Measurements from ENCODE around the gene CCDC142. TPM values are rescaled to one million over a fixed set of nuclear protein-coding genes. Genes with fewer than 3 reads are reported as not detected.
A peak's percentile ranks its signal among the peaks of the same experiment; 100 is the strongest.

The CCDC142 gene
- total and polyA plus RNA-seq, 8 donors = 4.9 to 14.0 (median 6.0) TPM

- ATAC-seq = peak; percentile 69 to 81 (median 74)
- 2 to 4% methylated on average over 60 to 75 of the region's 75 CpGs for WGBS, 2 donors
- H3K27me3 ChIP-seq = no peaks in the 10 kb centered on the region
- H3K27ac ChIP-seq = peak within 1 kb of the TSS; percentile 94 to 99 (median 98)
- DNase-seq = peak; percentile 78 to 91 (median 84)
- peak within 1 kb of the TSS; percentile 70 to 80 (median 74) for H3K4me3 ChIP-seq
- intact Hi-C loops (cut with DNase I) = no loop called here
- FAIRE-seq = no peak
- no peak for TF ChIP-seq CTCF (IDR thresholded peaks at IDR 0.05)
- no peaks in the 10 kb centered on the region for H3K36me3 ChIP-seq
- H3K4me1 ChIP-seq = peaks cover 0 to 22% (median 9%) of the 10 kb centered on the region in 3 donors
- no peaks in the 10 kb centered on the region for H3K9me3 ChIP-seq
Observed at GRCh38 chr2:74441690-74442482, 40.9 kb downstream of the CCDC142 start, which contains the start of gene RTKN. TSS of gene RTKN (minus strand) at chr2:74441937. CDS start at chr2:74441816, 121 bp downstream.

GRCh38 chr2:74441170-74441689 lies 41.6 kb downstream of the CCDC142 start:
- no peak for DNase-seq

GRCh38 chr2:74440378-74441169 lies 42.2 kb downstream of the CCDC142 start:
- peak; percentile 10 to 39 (median 25) for TF ChIP-seq CTCF (IDR thresholded peaks at IDR 0.05)
- H3K4me1 ChIP-seq = peaks cover 0 to 22% (median 9%) of the 10 kb centered on the region in 3 donors
- no peaks in the 10 kb centered on the region for H3K9me3 ChIP-seq
- H3K27me3 ChIP-seq = no peaks in the 10 kb centered on the region
- H3K36me3 ChIP-seq = no peaks in the 10 kb centered on the region
- 2 to 4% methylated on average over 42 to 45 of the region's 45 CpGs for WGBS, 2 donors
- H3K4me3 ChIP-seq = peak overlapping the region; percentile 70 to 80 (median 74)
- intact Hi-C loops (cut with DNase I) = no loop called here
- ATAC-seq (peak; percentile 81 to 91 (median 86)), DNase-seq (peak; percentile 87 to 95 (median 91)), FAIRE-seq (no peak)
- peak overlapping the region; percentile 94 to 99 (median 98) for H3K27ac ChIP-seq

More at GRCh38 chr2:74441170-74441689, 41.6 kb downstream of the CCDC142 start:
- Histone ChIP-seq H3K27ac (peak overlapping the region; percentile 94 to 99 (median 98)), H3K4me3 (peak overlapping the region; percentile 70 to 80 (median 74)), H3K9me3 (no peaks in the 10 kb centered on the region), H3K4me1 (peaks cover 0 to 22% (median 9%) of the 10 kb centered on the region in 3 donors), H3K36me3 (no peaks in the 10 kb centered on the region), H3K27me3 (no peaks in the 10 kb centered on the region)
- ATAC-seq (peak; percentile 8 to 34 (median 24)), FAIRE-seq (no peak)
- 5% methylated on average over 33 of the region's 33 CpGs for WGBS, 2 donors
- intact Hi-C loops (cut with DNase I) = no loop called here
- TF ChIP-seq CTCF (IDR thresholded peaks at IDR 0.05) = no peak

- Histone ChIP-seq H3K9me3 (no peaks in the 10 kb centered on the region), H3K4me3 (peak overlapping the region; percentile 70 to 80 (median 74)), H3K27me3 (no peaks in the 10 kb centered on the region), H3K36me3 (no peaks in the 10 kb centered on the region), H3K27ac (peak overlapping the region; percentile 94 to 99 (median 98)), H3K4me1 (peaks cover 0 to 22% (median 9%) of the 10 kb centered on the region in 3 donors)
- no peak for TF ChIP-seq CTCF (IDR thresholded peaks at IDR 0.05)
- ATAC-seq (peak in 2 of 4 donors; percentile 3 to 4), DNase-seq (peak in 3 of 6 donors; percentile 44 to 65 (median 52)), FAIRE-seq (no peak)
- intact Hi-C loops (cut with DNase I) = no loop called here
- 7% methylated on average over 12 to 14 of the region's 14 CpGs for WGBS, 2 donors
Observed at GRCh38 chr2:74439803-74440377, 42.9 kb downstream of the CCDC142 start.

Measured in pancreas (tissue), 10 donors.